ENCODE measurements around the gene SNHG17.
"Not testable (repeated sequence)": the region's sequence is repeated elsewhere in the genome, so short reads cannot be mapped to it uniquely, and the experiment has no call there.

DNA sequence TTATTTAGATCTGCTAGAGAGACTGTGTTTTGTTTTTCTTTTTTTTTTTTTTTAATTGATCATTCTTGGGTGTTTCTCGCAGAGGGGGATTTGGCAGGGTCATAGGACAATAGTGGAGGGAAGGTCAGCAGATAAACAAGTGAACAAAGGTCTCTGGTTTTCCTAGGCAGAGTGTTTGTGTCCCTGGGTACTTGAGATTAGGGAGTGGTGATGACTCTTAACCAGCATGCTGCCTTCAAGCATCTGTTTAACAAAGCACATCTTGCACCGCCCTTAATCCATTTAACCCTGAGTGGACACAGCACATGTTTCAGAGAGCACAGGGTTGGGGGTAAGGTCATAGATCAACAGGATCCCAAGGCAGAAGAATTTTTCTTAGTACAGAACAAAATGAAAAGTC lies 25.5 kb upstream of the SNHG17 start:
- TF ChIP-seq POLR2AphosphoS5 (IDR thresholded peaks at IDR 0.05; ENCODE audit: low read depth, low read length); TAF1 (IDR thresholded peaks at IDR 0.05; ENCODE audit: low read depth, low read length); PAX5 (IDR thresholded peaks at IDR 0.05; ENCODE audit: insufficient read depth, low read length, severe bottlenecking); POLR2A (IDR thresholded peaks at IDR 0.05; ENCODE audit: low read depth, low read length); POU2F2 (IDR thresholded peaks at IDR 0.05; ENCODE audit: low read depth, low read length); SPI1 (IDR thresholded peaks at IDR 0.05; ENCODE audit: low read depth, low read length): not testable (repeated sequence)

Measured in GM12891 (cell line).